ENCODE results near the gene TRIM66.

The TRIM66 gene

GRCh38 chr11:8584082-8584481 lies 98.4 kb downstream of the TRIM66 start:
- in situ Hi-C loops (cut with HindIII; ENCODE audit: low pct_unique_long_range_greater_than_20kb, low sequenced_read_pairs): no loop called here
- TF ChIP-seq JUND (IDR thresholded peaks at IDR 0.05; ENCODE audit: low read depth): no peak
- no peak for DNase-seq (ENCODE audit: low read depth in 1 of 2, low spot score in 1 of 2)

- in situ Hi-C loops (cut with HindIII; ENCODE audit: low pct_unique_long_range_greater_than_20kb, low sequenced_read_pairs): no loop called here
- no peak for TF ChIP-seq JUND (IDR thresholded peaks at IDR 0.05; ENCODE audit: low read depth)
- no peak for DNase-seq (ENCODE audit: low read depth in 1 of 2, low spot score in 1 of 2)
These were observed 101.2 kb downstream of the TRIM66 start for GRCh38 chr11:8581300-8581699.

- no peak for TF ChIP-seq JUND (IDR thresholded peaks at IDR 0.05; ENCODE audit: low read depth)
- in situ Hi-C loops (cut with HindIII; ENCODE audit: low pct_unique_long_range_greater_than_20kb, low sequenced_read_pairs): no loop called here
- no peak for DNase-seq (ENCODE audit: low read depth in 1 of 2, low spot score in 1 of 2)
These were observed 104.5 kb downstream of the TRIM66 start for GRCh38 chr11:8577791-8578581.

GRCh38 chr11:8574798-8575197 lies 107.7 kb downstream of the TRIM66 start:
- TF ChIP-seq JUND (IDR thresholded peaks at IDR 0.05; ENCODE audit: low read depth): no peak
- DNase-seq (ENCODE audit: low read depth in 1 of 2, low spot score in 1 of 2): no peak
- in situ Hi-C loops (cut with HindIII; ENCODE audit: low pct_unique_long_range_greater_than_20kb, low sequenced_read_pairs): no loop called here

- in situ Hi-C loops (cut with HindIII; ENCODE audit: low pct_unique_long_range_greater_than_20kb, low sequenced_read_pairs): no loop called here
- no peak for DNase-seq (ENCODE audit: low read depth in 1 of 2, low spot score in 1 of 2)
- no peak for TF ChIP-seq JUND (IDR thresholded peaks at IDR 0.05; ENCODE audit: low read depth)
These were observed 108.7 kb downstream of the TRIM66 start for GRCh38 chr11:8573777-8574176.

GRCh38 chr11:8567602-8568198 lies 114.8 kb downstream of the TRIM66 start:
- TF ChIP-seq JUND (IDR thresholded peaks at IDR 0.05; ENCODE audit: low read depth): no peak
- DNase-seq (ENCODE audit: low read depth in 1 of 2, low spot score in 1 of 2): no peak
- in situ Hi-C loops (cut with HindIII; ENCODE audit: low pct_unique_long_range_greater_than_20kb, low sequenced_read_pairs): no loop called here

- TF ChIP-seq JUND (IDR thresholded peaks at IDR 0.05; ENCODE audit: low read depth): no peak
- in situ Hi-C loops (cut with HindIII; ENCODE audit: low pct_unique_long_range_greater_than_20kb, low sequenced_read_pairs): no loop called here
- peak; percentile 4 to 53 for DNase-seq (ENCODE audit: low read depth in 1 of 2, low spot score in 1 of 2)
These were observed 115.8 kb downstream of the TRIM66 start for GRCh38 chr11:8566613-8567210.

- in situ Hi-C loops (cut with HindIII; ENCODE audit: low pct_unique_long_range_greater_than_20kb, low sequenced_read_pairs): no loop called here
- no peak for DNase-seq (ENCODE audit: low read depth in 1 of 2, low spot score in 1 of 2)
- no peak for TF ChIP-seq JUND (IDR thresholded peaks at IDR 0.05; ENCODE audit: low read depth)
These were observed 117.9 kb downstream of the TRIM66 start for GRCh38 chr11:8564526-8564925.
